A673 (cell line): ENCODE data around the gene CSNK1D. TPM values are rescaled to one million over a fixed set of nuclear protein-coding genes. Genes with fewer than 3 reads are reported as not detected.

ENCODE experiments used
- BruUV-seq: library from RNA; stranded (reverse); fragments of 400-500 nt; replicated peaks from 2 replicates; lab custom pipeline; 2021; lab: Mats Ljungman, UMichigan
- CTCF ChIA-PET: fragments of 300-600 bp; sonication (Branson Sonifier 250); formaldehyde crosslinking; loops from one replicate; lab custom pipeline; 2022; ENCODE audit warnings: antibody characterized with exemption; lab: Charles Lee
- POLR2A ChIA-PET: fragments of 300-600 bp; sonication (Branson Sonifier 250); formaldehyde crosslinking; loops from one replicate; lab custom pipeline; 2022; ENCODE audit warnings: antibody characterized with exemption; ENCODE audit not compliant: low non-redundant PET; lab: Charles Lee
- DNase-seq: peaks from one replicate; pipeline ENCODE4 v3.0.0-alpha.2; 2015; ENCODE audit warnings: low spot score
- H3K27ac ChIP-seq: fragments of 200-600 bp; sonication (generic); 2 replicates; pipeline ENCODE4 v1.5.1; 2016; ENCODE audit warnings: mixed run types, low read depth, mild to moderate bottlenecking, mixed read lengths, antibody characterized with exemption, low read length; ENCODE audit not compliant: poor library complexity, severe bottlenecking
- H3K27me3 ChIP-seq: fragments of 200-600 bp; sonication (generic); replicated peaks from 2 replicates; pipeline ENCODE4 v1.6.1; 2017; ENCODE audit warnings: mixed run types, low read depth, mild to moderate bottlenecking, mixed read lengths, antibody characterized with exemption, low read length; ENCODE audit not compliant: insufficient read depth, poor library complexity
- H3K36me3 ChIP-seq: fragments of 200-600 bp; sonication (generic); 2 replicates; pipeline ENCODE4 v1.6.1; 2016; ENCODE audit warnings: mixed run types, mild to moderate bottlenecking, mixed read lengths, antibody characterized with exemption, low read length; ENCODE audit not compliant: insufficient read depth, poor library complexity, severe bottlenecking
- H3K4me1 ChIP-seq: fragments of 200-600 bp; sonication (generic); 2 replicates; pipeline ENCODE4 v1.6.1; 2017; ENCODE audit warnings: mixed run types, mild to moderate bottlenecking, mixed read lengths, antibody characterized with exemption, low read length; ENCODE audit not compliant: insufficient read depth, poor library complexity, severe bottlenecking
- H3K4me3 ChIP-seq: fragments of 200-600 bp; sonication (generic); 2 replicates; pipeline ENCODE4 v1.5.1; 2016; ENCODE audit warnings: low read depth, mixed run types, mild to moderate bottlenecking, mixed read lengths, low read length; ENCODE audit not compliant: poor library complexity, severe bottlenecking
- H3K9me3 ChIP-seq: fragments of 200-600 bp; sonication (generic); 2 replicates; pipeline ENCODE4 v1.6.1; 2016; ENCODE audit warnings: mixed run types, low read depth, mild to moderate bottlenecking, mixed read lengths, antibody characterized with exemption, low read length; ENCODE audit not compliant: poor library complexity, severe bottlenecking
- CTCF ChIP-seq: fragments of 300-800, 200-600 bp; sonication (generic); conservative IDR thresholded peaks from 2 replicates; pipeline ENCODE4 v1.5.1; 2017; ENCODE audit warnings: low read depth, mild to moderate bottlenecking, antibody characterized with exemption, low read length, moderate library complexity, mixed read lengths
- EZH2 ChIP-seq: fragments of 200-600 bp; sonication (generic); IDR thresholded peaks from 2 replicates; pipeline ENCODE4 v1.6.1; 2017; ENCODE audit warnings: borderline replicate concordance, low read depth, mild to moderate bottlenecking, mixed read lengths, antibody characterized with exemption, low read length; ENCODE audit not compliant: poor library complexity, severe bottlenecking
- intact Hi-C: fragments of 100-400 bp; cut with micrococcal nuclease; formaldehyde crosslinking; loops from one replicate; pipeline ENCODE4 v1.10.0; 2022; ENCODE audit not compliant: unreplicated experiment
- total RNA-seq: library from RNA; stranded (reverse); gene quantifications from 2 replicates; pipeline ENCODE4 v1.2.3, GENCODE V29; 2021

The CSNK1D gene
- total RNA-seq, 1 experiment from 2014 or later: 150 TPM

GRCh38 chr17:82246365-82247181, 26.9 kb downstream of the CSNK1D start:
- DNase-seq: peak; percentile 96
- BruUV-seq: no TSS peak
- Histone ChIP-seq H3K27me3 (no peaks in the 10 kb centered on the region), H3K4me1 (peaks cover 73% of the 10 kb centered on the region), H3K27ac (peak overlapping the region; percentile 73), H3K36me3 (peaks cover 93% of the 10 kb centered on the region), H3K4me3 (no peak overlapping the region), H3K9me3 (no peaks in the 10 kb centered on the region)
- ChIA-PET CTCF (interaction anchor here (1.3 kb wide), 1 partner anchor 9 kb away, joined by 10 read pairs; no protein-coding TSS in a partner anchor), POLR2A (interaction anchor here (0.6 kb wide), 1 partner anchor 29 kb away, joined by 6 read pairs; no protein-coding TSS in a partner anchor)
- TF ChIP-seq CTCF (no peak), EZH2 (no peak)
- intact Hi-C loops: loop anchor here (10.0 kb wide), 1 partner anchor 168 kb away; the partner anchor contains the start of genes HEXD and OGFOD3

GRCh38 chr17:82246040-82246364, 27.5 kb downstream of the CSNK1D start:
- ChIA-PET CTCF (no interaction called here), POLR2A (no interaction called here)
- BruUV-seq: no TSS peak
- peak overlapping the region; percentile 73 for H3K27ac ChIP-seq
- peaks cover 73% of the 10 kb centered on the region for H3K4me1 ChIP-seq
- H3K27me3 ChIP-seq: no peaks in the 10 kb centered on the region
- intact Hi-C loops: loop anchor here (10.0 kb wide), 1 partner anchor 169 kb away; the partner anchor contains the start of genes HEXD and OGFOD3
- H3K9me3 ChIP-seq: no peaks in the 10 kb centered on the region
- no peak for DNase-seq
- no peak overlapping the region for H3K4me3 ChIP-seq
- peaks cover 88% of the 10 kb centered on the region for H3K36me3 ChIP-seq
- TF ChIP-seq CTCF (no peak), EZH2 (no peak)

GRCh38 chr17:82245134-82246039, 28.1 kb downstream of the CSNK1D start:
- H3K36me3 ChIP-seq: peaks cover 82% of the 10 kb centered on the region
- no peak overlapping the region for H3K4me3 ChIP-seq
- TF ChIP-seq CTCF: 0 out of 2 replicates have a peak, but pooled peaks have one; percentile 21
- TF ChIP-seq EZH2: no peak
- POLR2A ChIA-PET: no interaction called here
- H3K27me3 ChIP-seq: no peaks in the 10 kb centered on the region
- no peak for DNase-seq
- no peaks in the 10 kb centered on the region for H3K9me3 ChIP-seq
- H3K4me1 ChIP-seq: peaks cover 73% of the 10 kb centered on the region
- no TSS peak for BruUV-seq
- intact Hi-C loops: loop anchor here (2.0 to 10.0 kb wide), 2 partner anchors 75 to 169 kb away; partner anchors contain the start of genes HEXD and OGFOD3
- CTCF ChIA-PET: interaction anchor here (0.6 kb wide), 1 partner anchor 282 kb away, joined by 3 read pairs; no protein-coding TSS in a partner anchor
- peak overlapping the region; percentile 73 for H3K27ac ChIP-seq
